Dedifferentiated amniotic fluid mesenchymal stem cell (primary cell): ENCODE measurements around the gene ZKSCAN2.

Experiments
- DNase-seq: peaks from one replicate; pipeline ENCODE4 v3.0.0-alpha.2; 2016; ENCODE audit errors: extremely low spot score

The ZKSCAN2 gene

DNA sequence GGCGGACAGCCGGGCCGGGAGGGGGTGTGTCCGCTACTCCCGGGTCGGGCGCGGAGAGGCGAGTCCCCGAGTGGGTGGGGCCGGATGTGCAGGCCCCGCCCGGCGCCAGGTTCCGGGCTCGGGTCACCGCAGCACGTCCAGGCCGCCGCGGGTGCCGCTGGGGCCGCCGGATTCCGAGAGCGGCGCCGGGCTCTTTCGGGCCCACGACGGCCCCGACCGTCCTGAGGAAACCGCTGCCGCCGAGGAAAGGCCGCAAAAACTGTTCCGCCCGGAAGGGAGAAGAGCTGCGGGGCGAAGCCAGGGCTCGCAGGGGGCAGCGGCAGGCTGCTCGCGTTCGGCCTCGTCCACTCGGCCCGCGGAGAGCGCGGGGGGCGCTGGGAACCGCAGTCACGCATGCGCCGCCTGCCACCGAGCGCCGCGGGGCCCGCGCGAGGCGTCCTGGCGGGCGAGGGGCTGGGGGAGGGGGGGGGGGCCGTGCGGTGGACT is at the start of gene ZKSCAN2:
Gene ZKSCAN2 (minus strand): TSS at position 376 of the 486 bp plus-strand sequence. CDS start 718 bp downstream, outside the sequence.
- DNase-seq = peak; percentile 87

DNA sequence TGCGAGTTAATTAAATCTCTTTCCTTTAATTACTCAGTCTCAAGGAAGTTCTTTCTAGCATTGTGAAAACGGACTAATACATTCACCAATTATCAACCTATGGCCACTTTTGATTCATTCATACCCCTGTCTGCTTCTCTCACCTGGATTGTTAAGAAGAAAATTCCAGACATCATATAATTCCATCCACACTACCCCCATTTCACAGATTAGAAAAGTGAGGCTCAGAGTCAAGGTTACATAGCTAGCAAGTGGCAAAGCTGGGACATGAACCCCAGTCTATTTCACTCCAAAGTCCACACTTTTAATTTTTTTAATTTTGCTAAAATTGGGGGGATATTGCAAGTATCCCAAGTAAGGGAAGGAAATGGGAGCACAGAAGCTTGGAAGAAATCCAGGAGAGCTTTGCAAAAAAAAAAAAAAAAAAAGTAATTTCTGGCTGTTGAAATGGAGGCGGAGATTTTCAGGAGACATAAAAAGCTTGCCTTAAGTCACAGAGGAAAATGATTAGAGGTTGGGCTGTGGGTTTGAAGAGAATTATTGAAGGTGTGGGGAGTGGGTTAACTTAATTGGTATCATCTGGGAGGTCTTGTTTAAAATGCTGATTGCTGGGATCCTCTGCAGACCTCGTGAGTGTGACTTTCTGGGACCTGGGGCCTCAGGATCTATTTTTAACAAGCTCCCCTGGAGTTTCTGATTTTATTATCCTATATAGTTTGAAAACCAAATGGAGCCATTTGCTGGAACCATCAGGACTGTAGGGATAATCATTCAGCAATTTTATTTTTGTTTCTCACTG is 42.3 kb upstream of the ZKSCAN2 start:
- no peak for DNase-seq

- DNase-seq = no peak
Observed at GRCh38 chr16:25298165-25298872, 40.7 kb upstream of the ZKSCAN2 start.

- no peak for DNase-seq
Observed at GRCh38 chr16:25297151-25297787, 39.6 kb upstream of the ZKSCAN2 start.

DNA sequence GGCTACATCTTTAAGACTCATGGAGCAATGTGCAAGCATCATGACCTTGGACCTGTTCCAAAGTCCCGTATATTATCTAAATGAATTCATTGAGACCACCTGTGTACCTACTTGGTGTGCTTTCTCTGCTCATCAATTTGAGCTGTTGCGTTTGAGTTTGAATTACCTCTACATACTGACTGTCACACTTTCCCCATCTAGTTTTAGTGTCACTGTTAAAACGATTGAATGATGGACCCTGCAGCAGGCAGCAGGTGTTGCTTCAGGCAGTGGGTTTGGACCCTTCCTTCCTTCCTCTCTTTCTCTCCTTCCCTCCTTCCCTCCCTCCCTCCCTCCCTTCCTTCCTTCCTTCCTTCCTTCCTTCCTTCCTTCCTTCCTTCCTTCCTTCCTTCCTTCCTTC is 33.9 kb upstream of the ZKSCAN2 start:
- no peak for DNase-seq

DNA sequence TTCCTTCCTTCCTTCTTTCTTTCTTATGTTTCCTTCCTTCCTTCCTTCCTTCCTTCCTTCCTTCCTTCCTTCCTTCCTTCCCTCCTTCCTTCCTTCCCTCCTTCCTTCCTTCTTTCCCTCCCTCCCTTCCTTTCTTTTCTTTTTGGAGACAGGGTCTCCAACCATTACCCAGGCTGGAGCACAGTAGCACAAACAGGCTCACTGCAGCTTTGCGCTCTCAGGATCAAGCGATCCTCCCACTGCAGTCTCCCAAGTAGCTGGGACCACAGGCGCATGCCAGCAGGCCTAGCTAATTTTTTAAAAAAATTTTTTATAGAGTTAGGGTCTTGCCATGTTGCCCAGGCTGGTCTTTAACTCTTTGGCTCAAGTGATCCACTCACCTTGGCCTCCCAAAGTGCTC is 31.8 kb upstream of the ZKSCAN2 start:
- no peak for DNase-seq

DNA sequence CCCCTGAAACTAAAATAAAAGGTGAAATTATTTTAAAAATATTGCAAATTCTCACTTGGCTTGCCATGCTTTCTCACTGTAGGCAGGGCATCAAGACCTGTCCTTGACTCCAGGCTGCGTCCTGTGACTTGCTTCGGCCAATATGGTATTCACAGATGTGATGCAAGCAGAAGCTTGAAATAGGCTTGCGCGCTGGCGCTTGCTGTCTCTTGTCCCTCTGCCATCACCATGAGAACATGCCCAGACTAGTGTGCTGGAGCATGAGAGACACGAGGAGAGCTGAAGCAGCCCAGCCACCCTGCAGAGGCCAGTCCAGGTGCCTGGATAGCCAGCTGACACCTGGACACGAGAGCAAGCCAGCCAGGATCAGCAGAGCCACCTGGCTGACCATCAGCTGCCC is 21.8 kb upstream of the ZKSCAN2 start:
- DNase-seq = no peak

DNA sequence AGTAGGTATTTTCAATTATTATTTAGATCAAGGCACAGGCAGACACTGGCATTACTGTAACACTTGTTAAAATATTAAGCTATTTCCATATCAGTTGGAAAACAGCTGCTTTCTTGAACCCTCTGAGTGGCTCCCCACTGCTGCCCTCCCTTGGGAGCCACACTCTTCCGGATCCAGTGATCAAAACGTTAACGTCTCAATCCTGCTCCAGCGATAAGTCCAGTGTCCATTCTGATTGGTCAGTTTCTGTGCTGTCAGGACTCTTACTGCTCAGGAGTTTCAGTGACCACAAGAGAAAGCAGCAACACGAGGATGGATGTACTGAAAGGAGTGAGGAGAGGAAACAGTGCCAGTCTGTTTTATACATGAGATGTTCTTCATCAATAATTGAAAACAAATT is 13.8 kb upstream of the ZKSCAN2 start:
- DNase-seq = no peak

DNA sequence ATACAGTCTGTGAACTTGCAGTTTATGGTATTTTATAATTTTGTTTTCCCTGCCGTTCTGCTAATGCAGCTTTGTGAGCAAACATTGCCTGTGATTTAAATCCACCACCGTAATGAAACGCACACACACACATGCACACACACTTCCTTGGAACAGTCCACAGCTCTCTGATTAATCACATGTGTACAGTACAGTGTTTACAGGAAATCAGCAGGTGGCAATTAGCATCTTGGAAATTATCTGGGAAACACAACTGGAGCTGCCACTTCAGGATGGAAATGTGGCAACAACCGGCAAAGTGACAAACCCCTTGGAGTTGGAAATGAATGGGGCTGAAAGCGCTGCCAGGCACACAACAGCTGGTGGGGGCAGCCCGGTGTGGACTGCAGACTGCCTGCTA is 12.9 kb upstream of the ZKSCAN2 start:
- no peak for DNase-seq

GRCh38 chr16:25269879-25270278 is 12.2 kb upstream of the ZKSCAN2 start:
- DNase-seq = no peak

DNA sequence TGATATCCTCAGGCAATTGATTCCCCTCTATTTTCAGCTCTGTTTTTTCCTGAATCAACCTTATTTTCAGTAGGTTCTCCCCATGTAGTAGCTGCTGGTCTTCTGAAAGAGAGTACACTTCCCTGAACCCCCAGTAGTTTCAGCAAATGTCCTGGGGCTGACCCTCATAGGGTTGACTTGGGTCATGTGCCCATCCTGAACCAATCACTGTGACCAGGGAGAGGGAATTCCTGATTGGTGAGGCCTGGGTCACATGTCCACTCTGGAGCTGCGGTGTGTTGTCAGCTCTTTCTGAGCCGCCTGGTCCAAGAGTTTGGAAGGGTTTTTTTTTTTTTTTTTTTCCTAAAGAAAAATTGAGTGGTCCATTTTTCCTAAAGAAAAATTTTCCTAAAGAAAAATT is 8.3 kb upstream of the ZKSCAN2 start:
- no peak for DNase-seq

DNA sequence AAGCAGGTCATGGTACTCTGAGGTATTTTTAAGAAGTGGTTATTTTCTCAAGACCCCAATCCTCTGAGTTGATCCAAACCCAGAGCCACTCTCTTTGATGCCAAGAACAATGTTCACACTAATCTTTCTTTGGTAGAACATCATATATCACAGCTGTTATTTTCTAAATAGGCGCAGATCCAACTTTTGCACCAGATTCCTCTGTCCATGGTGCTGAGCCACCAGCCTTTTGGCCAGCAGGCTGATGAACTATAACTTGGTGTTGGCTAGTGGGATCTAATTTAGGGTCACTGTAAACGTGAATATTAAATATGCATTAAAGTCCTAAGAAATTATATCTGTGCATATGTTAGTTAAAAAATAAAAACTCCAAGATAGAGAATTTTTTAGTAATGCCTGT is 7.0 kb upstream of the ZKSCAN2 start:
- DNase-seq = no peak

DNA sequence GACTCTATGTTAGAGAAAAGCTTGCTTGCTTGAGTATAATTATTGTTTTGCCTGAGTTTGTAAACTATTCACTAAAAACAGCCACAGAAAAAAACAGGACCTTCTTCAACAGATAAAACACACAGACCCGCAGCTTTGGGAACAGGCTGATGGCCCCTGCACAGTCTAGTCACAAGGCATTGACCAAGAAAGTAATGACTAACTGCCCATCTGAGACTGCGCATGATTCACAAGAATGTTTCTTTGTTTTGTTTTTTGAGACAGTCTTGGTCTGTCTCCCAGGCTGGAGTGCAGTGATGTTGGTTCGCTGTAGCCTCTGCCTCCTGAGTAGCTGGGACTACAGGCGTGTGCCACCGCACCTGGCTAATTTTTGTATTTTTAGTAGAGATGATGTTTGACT is 2.8 kb upstream of the ZKSCAN2 start:
- no peak for DNase-seq

GRCh38 chr16:25258861-25259179 is 1.2 kb upstream of the ZKSCAN2 start:
- no peak for DNase-seq

DNA sequence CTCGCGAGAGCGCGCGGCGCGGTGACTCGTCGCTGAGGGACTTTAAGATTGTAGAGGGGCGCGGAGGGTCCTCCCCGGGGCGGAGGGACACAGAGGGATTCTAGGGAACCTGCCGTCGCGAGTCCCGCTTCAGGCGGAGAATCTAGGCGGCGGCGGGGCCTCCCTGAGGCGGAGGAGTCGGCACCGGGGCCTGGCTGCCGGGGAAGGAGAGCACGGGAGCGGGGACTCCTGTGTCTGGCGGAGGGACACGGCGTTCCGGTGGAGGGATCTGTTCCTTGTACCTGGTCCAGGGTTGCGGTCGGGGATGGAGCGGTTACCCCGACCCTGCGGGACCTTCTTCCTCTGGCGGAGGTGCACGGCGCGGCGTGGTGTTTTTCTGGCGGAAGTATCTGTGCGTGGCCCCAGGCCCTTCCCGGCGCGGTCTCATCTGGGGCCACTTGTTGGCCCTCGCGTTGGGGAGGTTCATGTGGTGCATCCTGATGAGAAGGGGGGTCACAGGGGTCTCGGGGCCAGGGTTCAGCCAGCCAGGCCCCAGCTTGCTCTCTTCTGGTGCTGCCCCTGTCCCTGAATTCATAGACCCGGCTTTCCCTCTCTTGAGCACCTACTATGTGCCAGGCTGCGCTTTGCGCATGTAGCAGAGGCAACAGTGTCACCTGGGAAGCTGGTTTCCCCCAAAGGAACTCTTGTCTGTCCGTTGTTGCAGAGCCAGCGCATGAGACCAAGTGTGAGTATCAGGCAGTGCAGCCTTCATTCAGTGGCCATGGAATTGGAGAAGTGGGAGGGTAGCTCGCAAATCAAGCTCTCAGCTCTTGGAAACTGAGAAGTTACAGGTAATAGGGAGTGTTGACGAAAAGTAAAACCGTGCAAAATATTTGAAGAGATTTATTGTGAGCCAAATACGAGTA is 563 bp upstream of the ZKSCAN2 start:
- peak; percentile 59 for DNase-seq

DNA sequence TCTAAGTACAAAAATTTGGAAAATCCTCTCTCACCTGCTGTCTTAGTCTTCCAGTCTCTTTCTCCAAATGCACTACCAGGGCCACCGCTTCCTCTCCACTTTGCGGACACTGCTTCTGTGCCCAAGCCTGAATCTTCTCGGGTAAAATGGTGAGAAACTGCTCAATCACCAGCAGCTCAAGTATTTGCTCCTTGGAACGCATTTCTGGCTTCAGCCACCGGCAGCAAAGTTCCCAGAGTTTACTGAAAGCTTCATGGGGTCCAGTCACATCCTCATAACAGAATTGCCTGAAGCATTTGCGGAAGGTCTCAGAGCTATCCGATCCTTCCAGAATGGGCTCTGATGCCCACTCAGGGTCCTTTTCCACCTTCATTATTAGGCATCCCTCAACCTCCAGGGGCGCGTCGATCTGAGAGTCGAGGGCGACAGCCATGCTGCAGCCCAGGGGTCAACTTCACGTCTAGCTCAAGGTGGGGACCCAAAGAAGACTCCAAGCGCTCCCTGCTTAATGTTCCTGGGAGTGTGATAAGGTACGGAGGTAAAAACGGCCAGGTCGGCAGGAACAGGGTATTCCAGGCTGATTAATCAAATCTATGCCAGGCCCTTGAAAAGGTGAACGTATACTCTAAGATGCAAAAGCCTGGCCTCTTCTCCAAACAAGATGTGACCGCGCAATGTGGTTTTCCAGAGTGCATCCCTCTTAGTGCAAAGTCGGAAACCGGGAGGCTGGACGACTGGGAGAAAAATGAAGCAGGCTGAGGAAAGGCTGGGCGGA is 763 bp downstream of the ZKSCAN2 start:
- DNase-seq = peak; percentile 16

DNA sequence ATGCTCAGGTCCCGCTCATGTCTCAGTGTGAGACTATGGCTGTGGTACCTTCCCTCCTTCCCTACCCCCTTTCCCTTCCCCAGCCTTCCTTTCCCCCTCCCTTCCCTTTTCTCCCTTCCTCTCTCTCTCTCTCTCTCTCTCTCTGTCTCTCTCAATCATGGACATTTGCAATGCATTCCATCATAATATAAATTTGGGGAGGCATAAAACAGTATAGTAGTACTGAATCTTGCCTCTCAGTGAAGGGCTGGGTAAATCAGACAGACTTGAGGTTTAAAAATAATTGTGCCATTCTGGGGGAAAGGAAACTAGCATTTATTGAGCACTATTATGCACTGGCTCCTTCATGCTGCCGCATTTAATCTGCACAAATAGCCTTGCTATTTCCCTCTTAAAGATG is 4.3 kb downstream of the ZKSCAN2 start:
- no peak for DNase-seq

- no peak for DNase-seq
Observed at GRCh38 chr16:25250467-25250866, 7.2 kb downstream of the ZKSCAN2 start.

GRCh38 chr16:25235991-25236390 is 21.7 kb downstream of the ZKSCAN2 start:
- DNase-seq = no peak

- DNase-seq = no peak
Observed at GRCh38 chr16:25228372-25228771, 29.3 kb downstream of the ZKSCAN2 start.

GRCh38 chr16:25224731-25225319 is 32.8 kb downstream of the ZKSCAN2 start:
- no peak for DNase-seq
